Peyer's patch (tissue), 4 donors: ENCODE measurements around the gene PDE4D. TPM values are rescaled to one million over a fixed set of nuclear protein-coding genes. Genes with fewer than 3 reads are reported as not detected.

Experiments used
- DNase-seq, 3 donors: peaks; one replicate each; pipeline ENCODE4 v3.0.0-alpha.2; 2017 to 2019
- H3K27ac ChIP-seq, 4 donors: fragments of 200-600 bp; sonication (generic); one replicate each; pipeline ENCODE4 v1.5.1; 2016 to 2019
- H3K27me3 ChIP-seq, 2 donors: fragments of 200-600 bp; sonication (generic); one replicate each; pipeline ENCODE4 v1.5.1; 2019
- H3K36me3 ChIP-seq, 3 donors: fragments of 200-600 bp; sonication (generic); one replicate each; pipeline ENCODE4 v1.5.1; 2016 to 2019
- H3K4me1 ChIP-seq, 4 donors: fragments of 200-600 bp; sonication (generic); one replicate each; pipeline ENCODE4 v1.5.1; 2016 to 2019
- H3K4me3 ChIP-seq, 4 donors: fragments of 200-600 bp; sonication (generic); 1 replicate in 3 of 4; 2 replicates in 1 of 4; pipeline ENCODE4 v1.5.1; 2016 to 2019; ENCODE audit warnings: mild to moderate bottlenecking in 1 of 4
- H3K9me3 ChIP-seq, 4 donors: fragments of 200-600 bp; sonication (generic); one replicate each; pipeline ENCODE4 v1.5.1; 2016 to 2019; ENCODE audit warnings: mild to moderate bottlenecking in 1 of 4
- POLR2A ChIP-seq, 2 donors: fragments of 450-650 bp; IDR thresholded peaks; one replicate each; pipeline ENCODE4 v1.5.1; 2017; ENCODE audit warnings: antibody characterized with exemption in 2 of 2, mild to moderate bottlenecking in 2 of 2, moderate library complexity in 2 of 2
- total RNA-seq, 4 donors: library from RNA; depleted of rRNA; stranded (reverse); fragments of >200 nt; gene quantifications; one replicate each; pipeline ENCODE4 v1.1.0, GENCODE V29; 2016
- TF ChIP-seq, protein P1 (sequence below), 6 experiments: fragments of 450-650 bp in 4 of 6; fragments of 200-600 bp in 2 of 6; sonication (generic) in 1 of 6; IDR thresholded peaks; one replicate each; pipeline ENCODE4 v1.5.1; 2017 to 2019; ENCODE audit warnings: antibody characterized with exemption in 6 of 6, mild to moderate bottlenecking in 3 of 6, moderate library complexity in 1 of 6

The PDE4D gene
- total RNA-seq, 4 donors from 2014 or later: 19.8 to 89.1 (median 43.9) TPM

DNA sequence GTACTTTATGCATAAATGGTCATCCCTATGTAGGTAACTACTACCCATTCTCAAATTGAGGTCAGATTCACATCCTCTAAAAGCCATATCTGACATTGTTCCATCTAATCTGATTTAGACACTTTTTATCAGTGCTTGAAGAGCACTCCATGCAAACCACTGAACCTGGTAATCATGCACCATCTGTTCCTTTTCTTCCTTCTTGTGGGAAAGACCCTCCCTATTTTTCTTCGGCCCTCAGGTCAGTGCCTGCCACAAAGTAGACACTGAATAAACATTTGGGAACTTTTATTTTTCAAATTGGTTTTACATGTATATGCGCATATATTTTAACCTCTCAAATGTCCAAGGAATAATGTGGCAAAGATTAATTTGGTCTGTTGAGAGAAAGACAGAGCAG lies 26.0 kb upstream of the PDE4D start:
- no peaks in the 10 kb centered on the region for H3K27me3 ChIP-seq
- H3K4me3 ChIP-seq: no peak overlapping the region
- no peak for DNase-seq
- no peaks in the 10 kb centered on the region for H3K36me3 ChIP-seq
- H3K27ac ChIP-seq: no peak overlapping the region
- H3K9me3 ChIP-seq: no peaks in the 10 kb centered on the region
- TF ChIP-seq POLR2A (IDR thresholded peaks at IDR 0.05): no peak
- TF ChIP-seq, protein P1, sequence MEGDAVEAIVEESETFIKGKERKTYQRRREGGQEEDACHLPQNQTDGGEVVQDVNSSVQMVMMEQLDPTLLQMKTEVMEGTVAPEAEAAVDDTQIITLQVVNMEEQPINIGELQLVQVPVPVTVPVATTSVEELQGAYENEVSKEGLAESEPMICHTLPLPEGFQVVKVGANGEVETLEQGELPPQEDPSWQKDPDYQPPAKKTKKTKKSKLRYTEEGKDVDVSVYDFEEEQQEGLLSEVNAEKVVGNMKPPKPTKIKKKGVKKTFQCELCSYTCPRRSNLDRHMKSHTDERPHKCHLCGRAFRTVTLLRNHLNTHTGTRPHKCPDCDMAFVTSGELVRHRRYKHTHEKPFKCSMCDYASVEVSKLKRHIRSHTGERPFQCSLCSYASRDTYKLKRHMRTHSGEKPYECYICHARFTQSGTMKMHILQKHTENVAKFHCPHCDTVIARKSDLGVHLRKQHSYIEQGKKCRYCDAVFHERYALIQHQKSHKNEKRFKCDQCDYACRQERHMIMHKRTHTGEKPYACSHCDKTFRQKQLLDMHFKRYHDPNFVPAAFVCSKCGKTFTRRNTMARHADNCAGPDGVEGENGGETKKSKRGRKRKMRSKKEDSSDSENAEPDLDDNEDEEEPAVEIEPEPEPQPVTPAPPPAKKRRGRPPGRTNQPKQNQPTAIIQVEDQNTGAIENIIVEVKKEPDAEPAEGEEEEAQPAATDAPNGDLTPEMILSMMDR (IDR thresholded peaks at IDR 0.05): no peak
- no peaks in the 10 kb centered on the region for H3K4me1 ChIP-seq

GRCh38 chr5:59917121-59917520 lies 23.6 kb upstream of the PDE4D start:
- Histone ChIP-seq H3K4me3 (no peak overlapping the region), H3K27ac (no peak overlapping the region), H3K36me3 (no peaks in the 10 kb centered on the region), H3K27me3 (no peaks in the 10 kb centered on the region), H3K4me1 (no peaks in the 10 kb centered on the region), H3K9me3 (no peaks in the 10 kb centered on the region)
- TF ChIP-seq, protein P1 (IDR thresholded peaks at IDR 0.05): no peak
- no peak for TF ChIP-seq POLR2A (IDR thresholded peaks at IDR 0.05)
- no peak for DNase-seq

DNA sequence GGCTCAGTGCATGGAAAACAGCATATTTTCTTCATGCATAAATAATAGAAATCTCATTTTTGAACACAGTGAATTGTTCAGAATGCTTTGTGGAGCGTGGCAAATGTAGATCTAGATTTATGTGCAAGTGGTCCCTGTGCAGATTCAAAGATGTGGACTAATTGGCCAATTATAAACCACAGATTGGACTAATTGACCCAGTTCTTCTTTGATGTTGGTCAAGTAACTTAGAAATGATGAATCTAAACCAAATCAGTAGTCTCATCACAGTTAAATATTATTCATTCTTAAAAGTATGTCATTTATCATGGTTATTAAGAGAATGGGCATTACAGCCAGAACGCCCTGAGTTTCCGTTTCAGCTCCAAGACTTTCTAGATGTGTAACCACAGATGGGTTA lies 11.7 kb upstream of the PDE4D start:
- DNase-seq: no peak
- no peaks in the 10 kb centered on the region for H3K27me3 ChIP-seq
- H3K27ac ChIP-seq: no peak overlapping the region
- no peaks in the 10 kb centered on the region for H3K4me1 ChIP-seq
- H3K9me3 ChIP-seq: no peaks in the 10 kb centered on the region
- H3K36me3 ChIP-seq: no peaks in the 10 kb centered on the region
- no peak for TF ChIP-seq POLR2A (IDR thresholded peaks at IDR 0.05)
- TF ChIP-seq, protein P1 (IDR thresholded peaks at IDR 0.05): no peak
- H3K4me3 ChIP-seq: no peak overlapping the region

GRCh38 chr5:59897075-59897474 lies 3.5 kb upstream of the PDE4D start:
- H3K4me1 ChIP-seq: peaks cover 0 to 8% (median 0%) of the 10 kb centered on the region in 4 donors
- no peak for DNase-seq

GRCh38 chr5:59891962-59892643 lies 1.4 kb downstream of the PDE4D start:
- DNase-seq: no peak
- no peaks in the 10 kb centered on the region for H3K9me3 ChIP-seq
- H3K4me3 ChIP-seq: no peak overlapping the region
- peaks cover 0 to 8% (median 0%) of the 10 kb centered on the region in 4 donors for H3K4me1 ChIP-seq
- no peak overlapping the region for H3K27ac ChIP-seq
- peaks cover 0 to 8% of the 10 kb centered on the region in 2 donors for H3K27me3 ChIP-seq
- no peaks in the 10 kb centered on the region for H3K36me3 ChIP-seq
- TF ChIP-seq POLR2A (IDR thresholded peaks at IDR 0.05): no peak
- TF ChIP-seq, protein P1 (IDR thresholded peaks at IDR 0.05): no peak

More at GRCh38 chr5:59897075-59897474, 3.5 kb upstream of the PDE4D start:
- TF ChIP-seq POLR2A (IDR thresholded peaks at IDR 0.05): no peak
- TF ChIP-seq, protein P1 (IDR thresholded peaks at IDR 0.05): no peak
- Histone ChIP-seq H3K9me3 (no peaks in the 10 kb centered on the region), H3K27me3 (peaks cover 0 to 8% of the 10 kb centered on the region in 2 donors), H3K36me3 (no peaks in the 10 kb centered on the region), H3K4me3 (no peak overlapping the region), H3K27ac (no peak overlapping the region)
